Endodermal cell (in vitro differentiated cells): ENCODE results near the gene MISFA. TPM values are rescaled to one million over a fixed set of nuclear protein-coding genes. Genes with fewer than 3 reads are reported as not detected.

ENCODE experiments used
- DNase-seq: peaks from one replicate; pipeline ENCODE4 v3.0.0-alpha.2; 2017
- H3K27ac ChIP-seq: 2 replicates; pipeline ENCODE4 v1.5.1; 2013; ENCODE audit warnings: mild to moderate bottlenecking, low read depth, low read length, moderate library complexity
- H3K27me3 ChIP-seq: 2 replicates; pipeline ENCODE4 v1.6.1; 2013; ENCODE audit warnings: mild to moderate bottlenecking, low read length, moderate library complexity; ENCODE audit not compliant: insufficient read depth, control insufficient read depth, poor library complexity, severe bottlenecking
- H3K36me3 ChIP-seq: 2 replicates; pipeline ENCODE4 v1.7.0; 2013; ENCODE audit warnings: mild to moderate bottlenecking, low read length, moderate library complexity; ENCODE audit not compliant: control insufficient read depth, insufficient read depth
- H3K4me1 ChIP-seq: one replicate; pipeline ENCODE4 v1.7.0; 2013; ENCODE audit warnings: low read length; ENCODE audit not compliant: control insufficient read depth, insufficient read depth
- H3K4me3 ChIP-seq: 2 replicates; pipeline ENCODE4 v1.5.1; 2013; ENCODE audit warnings: mild to moderate bottlenecking, low read length, moderate library complexity
- H3K9ac ChIP-seq: 2 replicates; pipeline ENCODE4 v1.6.1; 2013; ENCODE audit warnings: mild to moderate bottlenecking, low read length, moderate library complexity; ENCODE audit not compliant: poor library complexity, severe bottlenecking; ENCODE audit errors: extremely low read depth
- H3K9me3 ChIP-seq: 2 replicates; pipeline ENCODE4 v1.6.1; 2013; ENCODE audit warnings: mild to moderate bottlenecking, low read length, moderate library complexity; ENCODE audit not compliant: control insufficient read depth
- H3K27ac Mint-ChIP-seq: 2 replicates; pipeline ENCODE4 v1.8.0; 2020; ENCODE audit warnings: mixed read lengths
- H3K27me3 Mint-ChIP-seq: 2 replicates; pipeline ENCODE4 v1.8.0; 2021; ENCODE audit warnings: mild to moderate bottlenecking, mixed read lengths; ENCODE audit not compliant: insufficient read depth
- H3K36me3 Mint-ChIP-seq: 2 replicates; pipeline ENCODE4 v1.8.0; 2020; ENCODE audit warnings: low read depth, mixed read lengths
- H3K4me1 Mint-ChIP-seq: 2 replicates; pipeline ENCODE4 v1.8.0; 2020; ENCODE audit warnings: mixed read lengths
- H3K4me3 Mint-ChIP-seq: 2 replicates; pipeline ENCODE4 v1.8.0; 2020; ENCODE audit warnings: mild to moderate bottlenecking, moderate library complexity, mixed read lengths
- H3K9me3 Mint-ChIP-seq: 2 replicates; pipeline ENCODE4 v1.8.0; 2020; ENCODE audit warnings: mild to moderate bottlenecking, mixed read lengths
- CTCF ChIP-seq: fragments of 200-600 bp; sonication (generic); conservative IDR thresholded peaks from 2 replicates; pipeline ENCODE4 v1.5.0; 2021; ENCODE audit warnings: antibody characterized with exemption, mild to moderate bottlenecking
- WGBS, 2 experiments: methylation state at CpG; one replicate each; pipeline versions ENCODE4 v1.1.5 to v1.1.7; 2013; ENCODE audit warnings: missing lambda C conversion rate in 2 of 2, mixed read lengths in 1 of 2; ENCODE audit not compliant: insufficient coverage in 1 of 2, insufficient read length in 1 of 2; 5-methylcytosine and 5-hydroxymethylcytosine counted together
- total RNA-seq, 2 donors: library from RNA; stranded (reverse); fragmentation: NEBNext Ultra II Directional in 1 of 2; extraction: Animal tissue kit (Norgen Biotek cat#: 25700) in 1 of 2; gene quantifications; 2 replicates in 1 of 2; 3 replicates in 1 of 2; pipeline ENCODE4 v1.2.1, GENCODE V29; 2021

MISFA gene
- total RNA-seq, 2 donors from 2014 or later: 5.3 to 6.0 TPM

GRCh38 chr11:18578975-18579598, 20.5 kb upstream of the MISFA start:
- TF ChIP-seq CTCF: no peak
- Mint-ChIP-seq H3K27ac (peak overlapping the region; percentile 87), H3K4me1 (peaks cover 13% of the 10 kb centered on the region), H3K4me3 (no peak overlapping the region), H3K27me3 (no peaks in the 10 kb centered on the region), H3K36me3 (peaks cover 29% of the 10 kb centered on the region), H3K9me3 (peaks cover 3% of the 10 kb centered on the region)
- Histone ChIP-seq H3K9me3 (no peaks in the 10 kb centered on the region), H3K27me3 (no peaks in the 10 kb centered on the region), H3K4me3 (no peak overlapping the region), H3K4me1 (no peaks in the 10 kb centered on the region), H3K27ac (no peak overlapping the region), H3K9ac (no peak overlapping the region), H3K36me3 (peaks cover 7% of the 10 kb centered on the region)
- 88 to 89% methylated on average over 10 to 14 of the region's 14 CpGs for WGBS, 2 experiments
- DNase-seq: peak; percentile 64

DNA sequence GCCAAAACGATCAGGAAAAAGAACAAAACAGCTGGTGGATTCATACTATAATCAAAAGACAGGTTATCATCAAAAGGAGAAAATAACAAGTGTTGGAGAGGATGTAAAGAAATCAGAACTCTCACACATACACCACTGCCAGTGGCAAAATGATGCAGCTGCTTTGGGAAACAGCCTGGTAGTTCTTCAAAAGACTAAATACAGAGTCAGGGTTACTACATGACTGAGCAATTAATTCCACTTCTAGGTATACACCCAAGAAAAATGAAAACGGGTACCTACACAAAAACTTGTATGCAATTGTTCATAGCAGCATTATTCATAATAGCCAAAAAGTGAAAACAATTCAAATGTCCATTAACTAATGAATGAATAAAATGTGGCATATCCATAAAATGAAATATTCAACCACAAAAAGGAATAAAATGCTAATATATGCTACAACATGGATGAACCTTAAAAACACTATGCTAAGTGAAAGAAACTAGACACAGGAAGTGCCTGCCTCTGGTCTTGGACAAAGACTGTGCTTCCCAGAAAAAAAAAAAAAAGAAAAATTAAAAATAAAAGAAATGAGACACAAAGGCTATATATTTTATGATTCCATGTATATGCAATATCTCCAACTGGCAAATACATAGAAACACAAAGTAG, 19.3 kb upstream of the MISFA start:
- no peak for TF ChIP-seq CTCF
- no peak for DNase-seq
- 88 to 100% methylated on average over 1 of the region's 2 CpGs for WGBS, 2 experiments
- Mint-ChIP-seq H3K36me3 (peaks cover 28% of the 10 kb centered on the region), H3K4me3 (no peak overlapping the region), H3K9me3 (peaks cover 3% of the 10 kb centered on the region), H3K27me3 (no peaks in the 10 kb centered on the region), H3K4me1 (peaks cover 13% of the 10 kb centered on the region), H3K27ac (no peak overlapping the region)
- peaks cover 7% of the 10 kb centered on the region for H3K36me3 ChIP-seq
- H3K27me3 ChIP-seq: no peaks in the 10 kb centered on the region
- no peak overlapping the region for H3K9ac ChIP-seq
- H3K4me3 ChIP-seq: no peak overlapping the region
- no peaks in the 10 kb centered on the region for H3K4me1 ChIP-seq
- no peaks in the 10 kb centered on the region for H3K9me3 ChIP-seq
- no peak overlapping the region for H3K27ac ChIP-seq

DNA sequence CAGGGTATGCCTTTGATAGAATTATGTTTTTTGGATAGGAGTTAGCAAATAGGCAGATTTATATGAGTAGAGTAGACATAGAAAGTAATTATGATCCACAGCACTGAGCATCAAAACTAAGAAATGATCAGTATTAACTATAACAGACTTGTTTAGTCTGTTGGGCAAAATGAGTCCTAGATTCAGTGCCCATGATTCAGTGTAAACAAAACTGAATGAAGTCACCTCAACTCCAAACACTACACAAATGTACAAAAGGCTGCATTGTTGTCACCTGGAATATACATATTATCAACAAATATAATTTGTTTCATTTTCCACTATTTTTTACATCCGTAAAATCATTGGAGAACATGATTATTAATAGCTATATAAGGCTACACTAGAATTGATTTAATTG, 17.8 kb upstream of the MISFA start:
- no peak for DNase-seq
- Histone ChIP-seq H3K4me1 (no peaks in the 10 kb centered on the region), H3K27me3 (no peaks in the 10 kb centered on the region), H3K4me3 (no peak overlapping the region), H3K27ac (no peak overlapping the region), H3K9me3 (no peaks in the 10 kb centered on the region), H3K36me3 (peaks cover 7% of the 10 kb centered on the region), H3K9ac (no peak overlapping the region)
- Mint-ChIP-seq H3K4me1 (peaks cover 10% of the 10 kb centered on the region), H3K36me3 (peaks cover 21% of the 10 kb centered on the region), H3K9me3 (peaks cover 3% of the 10 kb centered on the region), H3K4me3 (no peak overlapping the region), H3K27ac (no peak overlapping the region), H3K27me3 (no peaks in the 10 kb centered on the region)
- no peak for TF ChIP-seq CTCF
- 100% methylated on average over 1 of the region's 1 CpG; no CpG with 5 or more reads in 1 of the 2 experiments for WGBS, 2 experiments
